ENCODE results near the gene QRICH1.

The QRICH1 gene

DNA sequence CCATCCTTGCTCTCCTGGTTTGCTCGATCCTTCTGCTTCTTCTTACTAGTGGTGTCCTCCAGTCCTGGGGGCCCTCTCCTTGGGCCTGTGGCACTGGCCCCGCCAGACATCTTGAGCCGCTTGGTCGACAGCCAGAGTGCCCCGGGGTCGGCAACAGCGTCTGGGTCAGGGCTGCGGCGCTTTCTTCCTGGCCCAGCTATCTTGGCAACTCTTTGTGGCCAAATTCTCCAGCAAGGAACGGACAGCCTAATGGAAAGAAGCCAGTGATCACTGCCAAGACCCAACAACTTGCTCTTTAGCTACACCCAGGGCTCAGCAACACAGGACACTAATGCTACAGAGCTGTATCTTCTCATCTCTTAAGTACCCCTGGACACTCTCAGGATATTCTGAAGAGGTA lies 25.2 kb upstream of the QRICH1 start:
- DNase-seq (ENCODE audit: low read depth): no peak

DNA sequence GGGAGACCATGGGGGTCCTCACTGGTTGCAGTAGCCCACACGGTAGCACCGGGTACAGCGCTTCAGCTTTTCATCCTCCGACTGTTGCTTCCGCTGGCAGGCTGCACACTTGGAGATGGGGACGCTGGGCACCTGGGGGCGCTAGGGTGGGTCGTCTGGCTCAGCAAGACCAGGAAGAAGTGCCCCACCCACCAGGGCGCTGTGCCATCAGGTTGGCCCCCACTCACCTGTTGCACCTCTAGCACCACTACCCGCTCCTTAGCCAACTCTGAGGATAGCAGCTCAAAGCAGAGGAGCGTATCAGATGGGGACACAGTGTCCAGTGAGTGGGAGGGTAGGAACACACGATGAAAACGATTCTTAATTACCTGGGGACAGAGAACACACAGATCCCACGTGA lies 18.4 kb upstream of the QRICH1 start:
- DNase-seq (ENCODE audit: low read depth): no peak

DNA sequence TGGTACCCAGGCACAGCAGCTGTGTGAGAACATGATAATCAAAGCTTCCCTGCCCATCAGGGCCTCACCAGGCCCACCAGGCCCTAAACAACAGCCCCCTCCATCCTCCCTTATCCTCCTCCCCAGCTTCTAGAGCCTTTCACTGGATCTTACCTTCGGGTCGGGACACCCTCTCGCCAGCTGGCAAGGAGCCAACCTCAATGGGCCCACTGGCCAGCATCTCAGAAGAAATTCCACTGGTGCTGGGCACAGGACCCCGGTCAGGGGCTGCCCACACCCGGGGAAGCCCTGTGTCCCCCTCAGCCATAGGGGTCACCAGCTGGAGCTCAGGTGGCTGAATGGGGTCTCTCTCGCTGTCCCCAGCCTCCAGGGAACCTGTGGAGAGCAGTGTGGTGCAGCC lies 17.5 kb upstream of the QRICH1 start:
- DNase-seq (ENCODE audit: low read depth): no peak

DNA sequence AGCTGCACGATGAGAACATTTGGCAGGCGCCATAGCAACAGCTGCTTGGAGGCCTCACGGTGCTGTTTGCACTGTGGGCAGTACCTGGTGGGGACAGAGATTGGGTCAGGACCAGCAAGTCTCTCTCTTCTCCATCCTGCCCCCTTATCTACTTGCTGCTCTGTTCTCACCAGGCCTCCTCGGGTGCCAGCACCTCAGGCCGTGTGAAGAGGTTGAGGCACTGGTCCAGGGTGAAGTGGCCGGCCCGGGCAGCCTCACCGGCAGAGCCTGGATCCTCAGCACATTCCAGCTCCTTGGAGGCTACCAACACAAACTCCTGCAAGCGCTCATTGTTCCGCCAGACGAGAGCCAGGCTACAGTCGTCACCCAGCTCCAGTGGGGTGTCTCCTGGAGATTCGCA lies 16.9 kb upstream of the QRICH1 start:
- no peak for DNase-seq (ENCODE audit: low read depth)

DNA sequence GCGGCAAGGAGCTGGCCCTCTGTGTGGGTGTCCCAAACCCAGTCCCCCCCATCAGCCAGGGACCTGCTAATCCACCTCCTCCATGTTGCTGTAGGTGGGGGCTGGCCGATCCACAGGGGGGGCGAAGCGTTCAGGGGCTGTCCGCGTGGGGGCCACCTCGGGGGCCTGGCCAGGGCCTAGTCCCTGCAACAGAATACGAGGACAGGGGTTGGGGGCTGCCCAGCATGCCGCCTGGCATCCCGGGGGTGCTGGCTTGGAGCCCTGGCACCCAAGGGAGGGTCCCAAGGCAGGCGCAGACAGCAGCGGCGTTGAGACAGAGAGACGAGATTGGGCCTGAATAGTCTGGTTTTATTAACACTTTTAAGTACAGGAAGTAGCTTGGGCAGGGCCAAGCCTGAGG lies 14.5 kb upstream of the QRICH1 start:
- DNase-seq (ENCODE audit: low read depth): no peak

DNA sequence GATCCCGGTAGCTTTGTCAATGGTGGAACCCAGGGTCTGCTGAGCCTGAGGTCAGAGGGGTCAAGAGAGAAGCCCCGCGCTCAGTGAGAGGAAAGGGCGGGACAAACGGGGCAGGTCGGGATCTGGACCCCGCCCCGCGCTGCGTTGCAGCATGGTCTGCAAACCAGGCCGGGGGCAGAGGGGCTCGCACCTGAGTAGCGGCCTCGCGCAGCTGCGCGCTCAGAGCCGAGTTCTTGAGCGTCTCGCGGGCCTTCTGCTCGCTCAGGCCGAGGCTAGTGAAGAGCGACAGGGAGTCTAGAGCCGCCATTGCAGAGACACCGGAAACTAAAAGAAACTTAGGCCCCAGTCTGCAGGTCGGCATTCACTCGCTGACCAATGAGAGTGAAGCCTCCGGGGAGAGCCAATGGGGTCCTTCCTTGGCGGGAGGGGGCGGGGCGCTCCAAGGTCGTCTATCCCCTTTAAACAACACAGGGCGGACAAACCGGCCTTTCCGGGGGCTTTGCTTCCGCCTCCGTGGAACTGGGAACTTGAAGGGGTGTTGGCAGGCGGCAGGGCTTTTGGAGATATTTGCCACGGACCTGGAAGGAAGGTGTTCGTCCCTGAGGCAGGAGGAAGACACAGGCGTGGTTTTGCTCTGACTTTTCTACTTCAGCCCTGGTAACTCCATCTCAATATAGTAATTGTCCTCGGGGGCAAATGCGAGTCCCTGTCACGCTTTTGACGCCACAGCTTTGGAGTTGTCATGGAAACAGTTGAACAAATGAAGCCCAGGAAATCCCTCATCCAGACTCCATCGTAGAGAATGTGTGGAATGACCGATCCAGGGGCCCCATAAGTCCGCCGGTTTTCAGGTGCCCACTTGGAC lies 10.8 kb upstream of the QRICH1 start, which contains the start of gene QARS1:
QARS1 (minus strand) TSS at position 331 of the 865 bp plus-strand sequence; CDS start at position 307, 24 bp downstream.
- peak; percentile 82 for DNase-seq (ENCODE audit: low read depth)

DNA sequence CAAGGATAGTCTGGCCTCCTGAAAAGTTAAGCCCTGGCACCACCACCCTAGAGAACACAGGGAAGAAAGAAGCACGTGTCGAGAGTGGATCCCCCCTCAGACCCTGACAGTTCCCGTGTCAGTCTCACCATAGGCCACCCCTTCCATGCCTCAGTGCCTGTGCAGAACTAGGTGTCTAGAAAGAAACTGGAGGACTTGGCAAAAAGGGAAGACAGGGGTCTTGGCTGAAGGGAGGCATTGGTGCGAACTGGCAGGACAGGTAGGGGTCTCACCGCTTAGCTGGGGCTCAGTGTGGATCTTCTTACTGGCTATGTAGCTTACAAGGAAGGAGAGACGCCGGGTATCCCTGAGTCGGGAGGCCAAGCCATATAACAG lies 10.2 kb upstream of the QRICH1 start:
- DNase-seq (ENCODE audit: low read depth): no peak

DNA sequence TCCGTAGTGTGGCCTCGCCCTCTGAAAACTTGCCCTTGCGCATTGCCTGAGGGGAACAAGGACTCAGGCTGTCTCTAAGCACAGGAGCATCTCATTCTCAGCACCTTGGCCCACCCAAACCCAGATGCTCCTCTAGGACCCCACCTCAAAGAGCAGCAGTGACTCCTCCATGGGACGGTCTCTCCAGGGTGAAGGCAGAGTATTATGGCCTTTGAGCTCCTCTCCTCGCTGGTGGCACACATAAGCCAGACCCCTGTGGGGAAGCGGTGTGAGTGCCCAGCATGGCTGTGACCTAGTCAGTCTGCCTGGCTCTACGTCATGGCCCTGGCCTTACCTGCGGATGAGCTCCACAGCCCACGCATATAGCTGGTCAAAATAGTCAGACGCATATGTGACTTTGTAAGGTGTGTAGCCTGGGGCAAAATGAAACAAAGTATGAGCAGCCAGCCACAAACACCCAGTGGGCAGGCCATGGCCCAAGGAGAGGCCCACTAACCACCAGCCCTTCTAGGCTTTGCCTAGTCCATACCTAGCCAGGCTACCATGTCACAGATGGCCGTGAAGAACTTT lies 6.3 kb upstream of the QRICH1 start:
- no peak for DNase-seq (ENCODE audit: low read depth)

DNA sequence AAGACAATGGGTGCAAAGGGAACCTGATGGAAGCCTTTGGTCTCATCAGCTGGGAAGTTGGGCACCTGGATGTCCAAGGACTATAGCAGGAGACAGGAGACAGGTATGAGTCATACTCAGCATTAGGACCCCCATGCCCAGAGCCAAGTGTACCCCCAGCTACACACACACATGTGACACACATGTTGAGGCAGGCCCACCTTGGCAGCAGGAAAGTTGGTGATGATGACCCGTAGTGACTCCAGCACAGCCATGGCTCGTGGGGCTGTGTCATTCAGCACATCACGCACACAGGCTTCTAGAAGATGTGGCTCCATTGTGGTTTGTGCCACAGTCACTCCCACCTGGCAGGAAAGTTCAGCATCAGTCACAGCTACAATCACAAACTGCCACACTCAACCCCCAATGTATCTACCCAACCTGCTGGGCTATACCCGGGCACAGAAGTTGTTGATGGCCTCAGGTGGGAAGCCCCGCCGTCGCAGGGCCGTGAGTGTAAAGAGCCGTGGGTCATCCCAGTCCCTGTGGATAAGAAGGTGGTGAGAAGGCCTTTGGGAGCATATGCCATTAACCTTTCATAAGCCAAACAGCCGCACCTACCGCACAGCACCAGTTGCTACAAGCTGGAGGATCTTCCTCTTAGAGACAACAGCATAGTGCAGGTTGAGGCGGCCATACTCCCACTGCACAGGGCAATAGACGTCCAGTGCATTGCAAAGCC lies 5.2 kb upstream of the QRICH1 start:
- no peak for DNase-seq (ENCODE audit: low read depth)

DNA sequence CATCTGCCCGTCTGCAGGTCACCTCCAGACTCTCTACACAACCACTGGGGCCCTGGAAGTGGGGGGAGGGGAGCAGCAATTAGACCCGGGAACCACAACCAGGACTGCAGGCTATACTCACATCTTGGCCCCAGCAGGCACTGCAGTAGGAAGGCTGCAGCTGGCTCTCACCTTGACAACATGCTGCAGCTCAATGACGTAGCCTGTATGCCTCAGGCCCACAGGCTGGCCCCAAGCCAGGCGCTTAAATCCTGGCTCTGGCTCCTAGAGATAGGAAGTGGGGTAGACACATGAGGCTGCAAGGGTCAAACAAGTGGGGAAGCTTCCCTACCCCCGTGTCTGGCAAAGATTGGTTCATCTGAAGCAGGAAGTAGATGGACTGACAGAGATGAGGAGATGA lies 4.6 kb upstream of the QRICH1 start:
- no peak for DNase-seq (ENCODE audit: low read depth)

DNA sequence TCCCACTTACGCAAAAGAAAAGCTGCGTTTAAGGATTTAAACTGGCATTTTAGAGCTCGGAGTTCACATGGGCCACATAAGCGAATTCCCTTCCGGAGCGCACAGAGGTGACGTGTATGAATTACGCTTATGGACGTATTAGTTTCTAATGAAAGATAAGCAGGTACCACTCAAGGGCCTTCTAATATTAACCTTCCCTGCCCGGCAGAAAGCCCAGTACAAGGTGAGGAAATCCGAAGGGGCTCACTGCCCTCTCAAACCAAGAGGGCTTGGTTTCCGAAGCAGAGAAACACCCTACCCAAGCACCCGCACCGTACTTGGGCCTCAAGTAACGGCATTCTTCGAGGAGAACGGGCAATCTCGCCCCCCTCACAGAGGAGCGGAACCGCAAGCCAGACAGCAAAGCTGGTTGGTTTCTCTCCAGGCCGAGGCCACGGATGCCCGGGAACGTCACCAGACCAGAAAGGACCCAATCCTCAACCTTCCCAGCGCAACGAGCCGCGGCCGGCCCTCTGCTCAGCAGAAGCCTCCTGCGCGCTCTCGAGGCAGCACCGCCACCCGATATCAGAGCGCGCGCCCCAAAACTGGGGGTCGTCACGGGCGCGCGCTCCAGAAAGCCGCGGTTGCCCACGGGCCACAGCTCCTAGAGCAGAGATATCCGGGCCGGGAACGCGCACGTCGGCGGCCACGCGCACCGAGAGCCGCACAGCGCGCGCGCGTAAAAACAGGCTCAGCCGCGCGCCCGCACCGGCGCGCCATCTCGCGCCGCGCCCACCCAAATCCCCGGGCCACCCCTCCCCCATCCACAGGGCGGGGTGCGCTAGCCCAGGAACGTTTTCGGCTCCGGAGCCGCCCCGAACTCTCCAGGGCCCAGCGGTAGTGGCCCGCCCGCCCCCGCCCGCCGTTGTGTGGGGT lies 676 bp downstream of the QRICH1 start:
- DNase-seq (ENCODE audit: low read depth): peak; percentile 65

DNA sequence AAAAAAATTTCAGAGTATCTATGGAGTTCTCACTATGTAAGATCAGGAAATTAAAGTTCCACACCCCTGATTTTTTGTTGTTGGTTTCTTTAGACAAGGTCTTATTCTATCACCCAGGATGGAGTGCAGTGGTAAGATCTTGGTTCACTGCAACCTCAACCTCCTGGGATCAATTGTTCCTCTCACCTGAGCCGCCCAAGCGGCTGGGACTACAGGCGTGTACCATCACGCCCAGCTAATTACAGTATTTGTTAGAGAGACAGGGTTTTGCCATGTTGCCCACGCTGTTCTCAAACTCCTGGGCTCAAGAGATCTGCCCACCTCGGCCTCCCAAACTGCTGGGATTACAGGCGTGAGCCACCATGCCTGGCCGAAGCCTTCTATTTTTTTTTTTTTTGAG lies 12.4 kb downstream of the QRICH1 start:
- no peak for DNase-seq (ENCODE audit: low read depth)

DNA sequence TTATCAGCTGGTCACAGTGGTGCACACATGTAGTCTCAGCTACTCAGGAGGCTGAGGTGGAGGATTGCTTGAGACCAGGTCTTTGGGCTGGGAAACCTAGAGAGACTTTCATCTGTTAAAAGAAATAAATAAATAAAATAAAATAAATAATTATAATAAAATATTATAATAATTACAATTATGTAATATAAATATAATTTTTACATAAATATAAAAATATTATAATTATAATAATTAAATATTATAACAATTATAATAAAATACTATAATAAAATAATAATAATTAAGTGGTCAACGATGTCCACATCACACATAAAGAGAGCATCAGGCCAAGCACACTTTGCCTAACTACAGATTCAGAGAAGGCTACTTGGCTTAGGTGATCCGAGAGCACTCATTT lies 14.6 kb downstream of the QRICH1 start:
- DNase-seq (ENCODE audit: low read depth): no peak

DNA sequence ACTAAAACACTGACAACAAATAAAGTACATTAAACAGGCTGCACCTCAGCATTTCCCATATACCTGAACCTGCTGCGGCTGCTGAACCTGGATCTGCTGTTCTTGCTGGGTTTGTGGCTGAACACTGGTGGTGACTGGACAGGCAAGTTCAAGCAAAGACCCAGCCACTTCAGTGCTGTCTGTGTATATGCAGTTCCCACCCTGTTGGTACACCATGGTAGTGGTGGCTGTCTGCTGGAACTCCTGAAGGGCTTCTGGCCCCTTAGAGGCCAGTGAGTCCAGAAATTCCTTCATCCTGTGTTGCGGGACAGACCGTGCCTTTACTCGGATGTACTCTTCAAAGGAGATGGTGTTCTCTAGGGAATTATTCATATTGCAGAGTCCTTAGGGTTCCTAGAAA lies 17.2 kb downstream of the QRICH1 start:
- no peak for DNase-seq (ENCODE audit: low read depth)

DNA sequence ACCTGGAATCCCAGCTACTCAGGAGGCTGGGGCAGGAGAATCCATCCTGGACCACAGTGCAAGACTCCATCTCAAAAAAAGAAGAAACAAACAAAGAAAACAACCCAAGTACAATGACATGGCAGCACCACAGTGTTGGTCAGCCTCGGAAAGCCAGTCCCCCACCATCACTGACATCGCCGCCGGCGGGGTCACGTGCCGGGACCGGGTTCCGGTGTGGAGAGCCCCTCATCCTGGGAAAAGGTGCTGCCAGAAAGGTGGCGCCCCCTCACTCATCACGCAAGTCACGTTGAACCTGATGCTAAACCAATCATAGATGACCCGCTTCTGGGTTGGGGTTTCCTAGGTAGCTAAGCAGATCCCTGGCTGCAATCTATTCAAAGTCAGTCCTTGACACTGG lies 17.8 kb downstream of the QRICH1 start:
- DNase-seq (ENCODE audit: low read depth): no peak

DNA sequence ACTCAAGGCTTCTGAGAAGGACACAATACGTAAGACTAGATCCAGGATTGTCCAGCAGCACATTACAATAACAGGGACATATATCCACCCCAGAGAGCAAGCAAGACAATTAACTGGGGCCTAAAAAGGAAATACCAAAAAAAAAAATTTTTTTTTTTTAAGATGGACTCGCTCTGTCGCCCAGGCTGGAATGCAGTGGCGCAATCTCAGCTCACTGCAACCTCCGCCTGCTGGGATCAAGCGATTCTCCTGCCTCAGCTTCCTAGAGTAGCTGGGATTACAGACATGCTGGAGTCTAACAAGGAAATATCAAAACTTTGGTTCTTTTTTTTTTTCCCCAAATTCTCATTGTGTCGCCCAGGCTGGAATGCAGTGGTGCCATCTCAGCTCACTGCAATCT lies 35.9 kb downstream of the QRICH1 start:
- DNase-seq (ENCODE audit: low read depth): no peak

DNA sequence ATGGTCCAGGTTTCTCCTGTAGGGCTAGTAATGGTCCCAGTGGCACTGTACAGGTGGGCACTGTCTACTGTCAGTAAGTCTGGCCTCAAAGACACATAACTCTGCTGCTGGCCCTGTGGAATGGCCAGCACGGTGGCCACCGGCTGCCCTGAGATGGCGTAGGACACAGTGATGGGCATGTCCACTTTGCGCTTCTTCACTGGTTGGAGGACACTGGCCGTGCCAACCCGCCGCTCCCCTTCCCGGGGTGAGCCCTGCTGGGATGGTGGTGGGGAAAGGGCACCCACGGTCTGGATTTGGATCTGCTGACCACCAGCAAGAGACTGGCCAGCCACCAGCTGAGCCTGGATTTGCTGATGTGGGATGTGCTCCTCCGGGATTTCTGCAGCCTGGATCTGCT lies 36.6 kb downstream of the QRICH1 start:
- no peak for DNase-seq (ENCODE audit: low read depth)

DNA sequence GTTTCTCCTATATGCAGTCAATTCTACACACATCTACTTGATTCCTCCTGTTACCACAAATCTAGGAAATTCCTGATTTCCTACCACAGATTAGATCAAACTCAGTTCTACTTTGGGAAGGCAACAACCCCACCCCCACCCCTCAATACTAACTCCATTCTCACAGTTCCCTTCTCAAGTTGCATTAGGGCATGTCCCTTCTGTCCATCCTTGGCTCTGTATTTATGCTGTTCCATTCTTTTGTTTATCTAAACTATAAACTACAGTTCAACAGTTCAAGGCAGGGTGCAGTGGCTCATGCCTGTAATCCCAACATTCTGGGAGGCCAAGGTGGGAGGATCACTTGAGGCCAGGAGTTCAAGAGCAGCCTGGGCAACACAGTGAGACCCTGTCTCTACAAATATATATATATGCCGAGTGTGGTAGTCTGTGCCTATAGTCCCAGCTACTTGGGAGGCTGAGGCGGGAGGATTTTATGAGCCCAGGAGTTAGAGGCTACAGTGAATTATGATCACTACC lies 39.5 kb downstream of the QRICH1 start:
- DNase-seq (ENCODE audit: low read depth): no peak

DNA sequence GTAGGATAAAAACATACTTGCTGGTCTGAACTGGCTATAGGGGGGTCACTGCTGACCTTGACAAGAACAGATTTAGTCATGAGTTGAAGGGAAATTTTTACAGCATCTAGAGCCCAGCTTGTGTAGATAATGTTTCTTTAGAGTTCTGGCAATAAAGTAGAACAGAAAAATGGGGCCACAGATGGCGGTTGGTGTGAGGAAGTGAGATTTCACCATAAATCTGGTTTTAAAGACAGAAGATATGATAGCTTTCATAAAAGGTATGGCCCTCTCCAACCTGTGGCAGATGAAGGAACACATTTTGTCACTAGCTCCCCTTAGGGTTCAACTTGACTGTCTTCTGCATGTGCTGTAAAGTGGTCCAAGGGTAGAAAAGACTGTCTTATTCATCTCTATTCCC lies 40.3 kb downstream of the QRICH1 start:
- DNase-seq (ENCODE audit: low read depth): no peak

DNA sequence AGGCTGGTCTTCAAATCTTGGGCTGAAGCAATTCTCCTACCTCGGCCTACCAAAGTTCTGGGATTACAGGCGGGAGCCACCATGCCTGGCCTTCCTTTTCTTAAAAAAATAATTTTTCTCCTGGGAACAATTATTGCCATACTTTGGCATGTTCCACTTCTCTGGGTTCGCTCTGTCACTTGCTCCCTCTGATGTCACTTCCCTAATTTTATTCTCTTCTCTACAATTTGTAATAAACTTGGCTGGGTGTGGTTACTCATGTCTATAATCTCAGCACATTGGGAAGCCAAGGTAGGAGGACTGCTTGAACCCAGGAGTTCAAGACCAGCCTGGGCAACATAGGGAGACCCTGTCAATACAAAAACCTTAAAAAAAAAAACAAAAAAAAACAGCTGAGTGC lies 58.6 kb downstream of the QRICH1 start:
- no peak for DNase-seq (ENCODE audit: low read depth)

DNA sequence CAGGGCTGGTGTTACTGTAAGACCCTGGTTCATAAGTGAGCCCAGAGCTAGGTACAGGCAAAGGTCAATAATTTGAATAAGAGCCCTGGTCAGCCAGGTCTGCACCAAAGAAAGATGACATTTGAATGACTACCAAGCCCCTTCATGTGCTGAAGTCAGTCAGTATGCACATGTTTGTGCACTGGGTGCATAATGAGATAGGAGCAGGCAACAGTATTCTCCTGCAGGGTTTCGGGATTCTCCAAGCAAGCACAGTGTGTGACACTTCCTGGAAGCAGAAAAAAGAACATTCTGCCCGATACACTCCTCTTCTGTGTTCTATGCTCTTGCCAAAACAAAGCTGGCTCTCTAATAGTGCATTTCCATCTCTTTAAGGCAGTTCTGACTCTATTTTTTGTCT lies 59.2 kb downstream of the QRICH1 start:
- no peak for DNase-seq (ENCODE audit: low read depth)
